CD4-positive, alpha-beta T cell treated with Interleukin-4 for 1 hour (primary cell): ENCODE data around the gene C1QTNF12.

Experiments
- DNase-seq, 2 donors: peaks; one replicate each; pipeline ENCODE4 v3.0.0-alpha.2; 2020 to 2022

Gene C1QTNF12

DNA sequence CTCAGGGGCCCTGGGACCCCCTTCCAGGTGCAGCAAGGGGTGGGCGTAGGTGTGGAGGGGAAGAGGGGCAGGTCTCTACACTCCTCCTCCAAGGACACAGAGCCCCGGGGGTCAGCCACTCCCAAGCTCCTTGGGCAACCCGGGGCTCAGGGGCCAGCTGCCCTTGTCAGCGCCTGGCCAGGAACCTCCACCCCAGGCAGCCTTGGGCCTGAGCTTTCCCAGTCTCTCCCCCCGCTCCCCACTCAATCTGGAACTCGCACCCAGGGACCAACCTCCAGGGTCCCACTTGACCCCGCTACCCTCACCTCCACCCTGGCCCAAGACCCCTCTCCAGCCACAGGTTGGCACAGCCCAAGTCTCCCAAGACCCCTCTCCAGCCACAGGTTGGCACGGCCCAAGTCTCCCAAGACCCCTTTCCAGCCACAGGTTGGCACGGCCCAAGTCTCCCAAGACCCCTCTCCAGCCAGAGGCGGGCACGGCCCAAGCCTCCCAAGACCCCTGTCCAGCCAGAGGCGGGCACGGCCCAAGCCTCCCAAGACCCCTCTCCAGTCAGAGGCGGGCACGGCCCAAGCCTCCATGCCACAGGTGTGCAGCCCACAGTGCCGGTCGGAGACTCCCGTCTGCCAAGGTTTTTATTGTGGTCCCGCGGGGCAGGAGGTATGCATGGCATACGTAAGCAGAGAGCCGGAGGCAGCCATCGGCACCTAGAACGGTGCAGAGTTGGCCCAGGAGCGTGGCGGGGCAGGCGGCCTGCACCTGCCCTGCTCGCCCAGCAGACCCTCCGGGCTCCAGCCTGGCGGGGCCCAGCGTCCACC, 35.6 kb downstream of the C1QTNF12 start:
- no peak for DNase-seq

DNA sequence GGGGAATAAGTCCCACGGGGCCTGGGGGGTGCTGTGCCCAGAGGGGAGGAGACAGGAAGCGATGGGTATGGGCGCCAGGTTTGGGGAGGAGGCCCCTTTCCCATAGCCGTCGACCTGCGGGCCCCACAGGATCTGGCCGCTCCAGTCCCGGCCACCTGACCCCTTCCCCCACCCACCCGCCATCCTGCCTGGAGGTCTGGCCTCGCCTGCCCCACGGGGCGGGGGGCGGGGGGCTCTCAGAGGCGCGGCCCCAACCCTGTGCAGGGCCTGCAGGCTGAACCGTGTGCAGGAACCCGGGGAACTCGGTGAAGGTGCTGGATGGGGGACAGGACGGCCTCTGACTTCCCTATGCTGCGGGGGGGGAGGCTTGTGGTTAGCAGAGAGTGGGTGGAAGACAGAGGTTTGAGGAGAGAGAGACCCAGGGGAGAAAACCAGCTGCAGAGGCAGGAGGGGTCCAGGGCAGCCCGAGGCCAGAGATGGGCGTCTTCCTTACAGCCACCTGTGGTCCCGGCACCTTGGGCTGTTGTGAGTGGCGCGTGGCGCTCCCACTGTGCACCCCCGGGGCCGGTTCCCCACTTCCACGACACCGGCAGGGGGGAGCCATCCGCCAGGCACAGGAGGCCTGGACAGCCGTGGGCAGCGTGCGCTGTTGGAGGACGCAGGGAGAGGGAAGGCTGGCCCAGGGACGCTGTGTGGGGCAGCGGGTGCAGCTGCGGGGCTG, 37.6 kb downstream of the C1QTNF12 start:
- DNase-seq, result peak; percentile 43 to 65

DNA sequence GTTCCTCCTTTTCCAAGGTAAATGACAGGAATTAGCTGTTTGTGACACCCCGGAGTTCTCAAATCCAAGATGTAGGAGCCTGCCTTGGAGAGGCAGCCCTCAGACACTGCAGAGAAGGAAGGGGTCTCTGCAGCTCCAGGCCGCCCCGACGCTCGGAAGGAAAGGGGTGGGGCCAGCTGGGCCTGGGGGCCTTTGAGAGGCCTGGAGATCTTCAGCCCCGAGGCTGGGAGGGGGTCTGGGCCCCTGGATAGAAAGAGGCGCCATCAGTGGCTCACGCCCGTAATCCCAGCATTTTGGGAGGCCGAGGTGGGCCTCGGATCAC, 39.0 kb downstream of the C1QTNF12 start:
- DNase-seq, result no peak

DNA sequence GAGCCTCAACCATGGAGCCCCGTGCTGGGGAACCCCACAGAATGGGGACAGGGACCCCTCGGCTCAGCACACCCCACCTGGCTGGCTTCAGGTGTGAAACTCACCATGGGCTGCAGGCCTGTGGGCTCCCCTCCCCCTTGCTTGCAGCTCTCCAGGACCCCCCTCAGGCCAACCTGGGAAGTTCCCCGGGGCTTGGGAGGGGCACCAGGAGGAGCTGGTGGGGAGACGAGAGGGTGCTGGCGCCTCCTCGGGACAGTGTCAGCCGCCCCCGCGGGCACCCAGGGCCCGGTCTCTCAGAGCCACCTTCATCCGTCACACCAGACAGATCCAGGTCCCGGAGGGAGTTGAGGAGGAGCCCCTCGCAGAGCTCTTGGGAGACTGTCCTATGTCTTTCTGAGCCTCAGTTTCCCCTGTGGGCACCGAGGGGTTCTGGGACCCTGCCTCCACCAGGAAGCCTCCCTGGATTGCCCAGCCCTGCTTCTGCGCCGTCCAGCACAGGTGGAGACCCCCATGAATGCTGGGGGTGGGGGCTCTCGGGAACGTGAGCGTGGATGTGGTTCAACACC, 39.5 kb downstream of the C1QTNF12 start:
- no peak for DNase-seq

DNA sequence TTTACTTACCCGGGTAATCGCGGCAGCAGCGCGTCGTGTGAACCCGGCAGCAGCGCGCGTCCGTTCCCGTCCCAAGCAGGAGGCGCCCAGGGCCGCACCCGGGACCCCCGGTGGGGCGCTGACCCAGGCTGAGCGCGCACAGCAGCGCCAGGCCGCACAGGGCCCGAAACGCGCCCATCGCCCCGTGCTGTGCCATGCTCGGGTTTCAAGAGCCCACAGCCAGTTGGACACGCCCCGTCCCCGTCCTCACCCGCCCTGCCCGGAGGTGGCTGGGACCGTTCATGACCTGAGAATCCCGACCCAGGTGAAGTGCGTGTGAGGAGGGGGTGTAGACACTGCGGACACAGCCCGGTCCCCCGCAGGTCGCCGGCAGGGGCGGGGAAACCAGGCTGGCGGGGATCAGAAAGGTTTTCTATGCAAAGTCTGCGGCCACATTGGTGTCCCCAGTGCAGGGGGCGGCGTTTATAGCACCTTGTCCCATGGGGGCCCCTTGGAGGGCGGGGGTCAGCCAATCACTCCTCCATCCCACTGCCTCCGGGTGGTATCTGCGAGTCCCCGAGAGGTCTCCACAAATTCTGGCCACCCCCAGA, 40.1 kb downstream of the C1QTNF12 start, which contains the start of gene TNFRSF18:
Gene TNFRSF18, minus strand, starts transcription at position 217 of the 590 bp plus-strand sequence. Its CDS starts 21 bp downstream, at position 196.
- DNase-seq, result peak; percentile 25 to 50

DNA sequence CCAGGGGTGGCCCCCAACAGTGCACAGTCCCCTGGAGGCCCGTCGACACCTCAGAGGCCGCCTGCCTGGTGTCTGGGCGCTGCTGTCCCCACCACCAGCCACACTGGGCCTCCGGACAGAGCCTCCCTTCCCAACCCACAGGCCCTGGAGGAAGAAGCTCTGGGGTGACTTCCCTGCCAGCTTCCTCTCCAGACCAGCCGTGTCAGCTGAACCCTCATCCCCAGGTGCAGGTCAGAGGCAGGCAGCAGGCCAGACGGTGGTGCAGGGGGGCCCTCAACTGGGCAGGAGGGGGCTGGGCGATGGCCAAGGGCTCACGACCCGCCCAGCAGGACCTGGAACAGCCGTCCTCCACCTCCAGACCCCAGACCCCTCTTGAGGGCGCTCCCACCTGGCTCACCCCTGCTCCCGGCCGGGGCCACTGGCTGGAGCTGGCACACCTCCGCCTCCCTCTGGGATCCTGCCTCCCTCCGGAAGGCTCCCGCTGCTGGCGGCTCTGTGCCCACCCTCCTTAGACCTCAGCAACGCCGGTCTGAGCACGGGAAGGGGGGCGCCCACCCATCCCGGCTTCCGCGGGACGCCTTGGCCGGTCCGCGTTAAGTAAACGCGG, 40.6 kb downstream of the C1QTNF12 start:
- DNase-seq, result no peak

DNA sequence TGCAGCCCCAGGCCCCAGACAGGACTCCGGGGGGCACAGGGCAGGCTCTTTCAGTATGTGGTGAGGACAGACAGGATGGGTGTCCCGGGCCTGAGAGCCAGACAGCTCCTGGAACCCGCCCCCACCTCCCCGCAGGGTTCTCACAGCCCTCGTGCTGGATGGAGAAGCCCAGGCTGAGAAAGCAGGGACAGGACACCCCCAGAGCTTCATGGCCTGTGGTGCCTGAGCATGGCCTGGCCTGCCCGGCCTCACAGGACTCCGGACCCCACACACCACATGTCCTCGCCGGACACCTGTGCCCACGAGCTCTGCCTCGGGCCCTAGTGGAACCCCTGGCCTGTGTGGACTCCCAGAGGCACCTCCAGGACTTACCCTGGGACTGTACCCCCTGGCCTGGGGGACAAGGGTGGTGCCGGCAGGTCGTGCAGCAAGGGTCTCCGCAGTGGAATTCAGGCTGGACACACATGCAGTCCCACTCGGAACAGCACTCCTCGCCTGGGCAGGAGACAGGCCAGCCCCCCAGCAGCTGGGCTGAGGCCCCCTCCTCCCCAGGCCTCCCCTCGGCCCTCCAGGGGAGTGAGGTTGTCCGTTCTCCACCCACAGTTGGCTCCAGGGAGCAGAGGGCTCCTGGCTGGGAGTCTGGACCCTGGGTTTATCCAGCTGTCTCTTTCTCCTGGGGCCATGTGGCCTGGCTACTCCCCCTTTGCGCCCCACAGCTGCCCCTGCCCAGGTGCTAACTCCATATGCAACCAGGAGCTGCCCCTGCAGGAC, 41.3 kb downstream of the C1QTNF12 start:
- no peak for DNase-seq

DNA sequence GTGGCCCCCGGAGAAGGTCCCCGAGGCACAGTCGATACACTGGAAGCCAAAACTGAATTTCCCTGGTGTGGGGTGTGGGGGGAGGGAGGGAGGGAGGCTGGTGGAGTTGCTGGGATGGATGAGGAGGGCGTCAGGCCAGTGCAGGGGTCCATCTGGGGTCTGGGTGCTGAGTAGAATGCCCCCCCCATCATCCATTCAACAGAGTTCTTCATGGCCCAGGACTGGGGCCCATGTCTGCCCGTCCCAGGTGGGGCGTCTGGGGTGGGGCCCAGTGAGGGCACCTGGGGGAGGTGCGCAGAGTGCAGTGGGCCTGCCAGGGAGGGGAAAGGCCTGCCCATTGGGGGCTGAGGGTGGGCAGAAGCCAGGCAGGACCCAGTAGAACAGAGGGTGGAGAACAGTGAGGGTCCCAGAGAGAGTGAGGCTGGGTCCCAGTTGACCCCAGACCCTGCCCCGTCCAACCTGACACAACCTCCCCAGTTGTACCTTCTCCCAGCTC, 42.0 kb downstream of the C1QTNF12 start:
- DNase-seq, result no peak

DNA sequence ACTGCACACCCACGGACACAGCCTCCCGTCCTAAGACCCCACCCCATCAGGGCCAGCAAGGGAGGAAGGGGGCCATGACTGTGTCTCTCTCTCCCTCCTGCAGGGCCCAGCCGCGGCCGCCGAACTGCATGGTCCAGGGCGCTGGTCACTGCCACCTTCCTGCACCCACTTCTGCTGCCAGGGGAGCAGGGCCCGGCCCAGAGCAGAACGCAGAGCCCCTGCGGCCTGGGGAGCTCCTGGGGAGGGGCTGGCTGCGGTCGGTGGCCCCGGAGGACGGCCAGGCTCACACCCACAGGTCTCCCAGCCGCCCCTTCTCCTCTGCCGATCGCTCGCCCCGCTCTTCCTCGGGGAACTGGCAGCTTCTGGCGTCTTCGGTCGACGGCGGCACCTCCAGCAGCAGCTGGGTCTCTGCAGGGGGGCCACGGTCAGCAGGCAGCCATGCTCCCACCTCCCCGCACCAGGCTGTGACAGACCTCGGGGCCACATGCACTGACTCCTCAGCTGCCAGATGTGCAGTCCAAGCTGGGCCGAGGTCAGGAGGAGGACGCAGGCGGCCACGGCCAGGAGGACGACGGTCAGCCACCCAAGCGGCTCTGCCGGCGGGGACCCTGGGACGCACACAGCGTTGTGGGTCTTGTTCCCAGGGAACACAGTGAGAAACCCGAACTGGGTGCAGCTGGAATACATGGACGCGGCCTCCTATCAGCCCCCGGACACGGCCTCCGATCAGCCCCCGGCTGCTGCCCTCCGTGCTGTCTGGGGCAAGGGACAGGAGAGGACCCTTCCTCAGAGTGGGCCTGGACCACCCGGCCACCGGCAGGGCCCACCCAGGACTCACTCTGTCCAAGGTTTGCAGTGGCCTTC, 42.7 kb downstream of the C1QTNF12 start:
- DNase-seq, result no peak

DNA sequence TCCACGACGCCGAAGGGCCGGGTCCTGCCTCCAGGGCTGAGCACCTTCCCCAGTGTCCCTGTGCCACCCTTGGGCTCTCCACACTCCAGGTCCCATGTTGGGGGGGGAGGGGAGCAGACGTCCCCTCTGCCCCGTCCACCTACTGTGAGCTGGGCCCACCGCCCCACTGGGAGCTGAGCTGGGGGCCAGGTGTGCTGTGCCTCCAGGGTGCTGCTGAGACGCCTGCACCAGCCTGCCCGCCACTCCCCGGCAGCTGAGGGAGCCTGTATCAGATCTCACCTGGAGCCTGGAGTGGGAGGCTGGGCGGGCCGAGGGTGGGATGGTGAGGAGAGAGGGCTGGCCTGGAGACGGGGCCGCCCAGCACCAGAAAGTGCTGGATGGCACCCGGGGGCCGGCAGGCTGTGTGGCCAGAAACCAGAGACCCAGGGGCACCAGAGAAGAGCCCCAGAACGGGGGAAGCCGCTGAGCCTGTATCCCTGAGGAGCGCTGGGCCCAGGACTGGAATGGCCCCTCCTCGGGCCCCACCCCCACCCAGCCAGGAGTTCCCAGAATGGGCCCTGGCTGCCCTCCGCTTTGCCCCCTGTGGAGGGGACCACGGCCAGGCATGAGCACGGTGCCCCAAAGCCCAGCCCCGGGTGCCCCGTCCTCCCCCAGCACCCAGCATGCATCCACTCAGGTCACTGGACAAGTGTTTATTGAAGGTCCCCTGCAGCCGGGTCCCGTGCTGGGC, 43.5 kb downstream of the C1QTNF12 start:
- no peak for DNase-seq

DNA sequence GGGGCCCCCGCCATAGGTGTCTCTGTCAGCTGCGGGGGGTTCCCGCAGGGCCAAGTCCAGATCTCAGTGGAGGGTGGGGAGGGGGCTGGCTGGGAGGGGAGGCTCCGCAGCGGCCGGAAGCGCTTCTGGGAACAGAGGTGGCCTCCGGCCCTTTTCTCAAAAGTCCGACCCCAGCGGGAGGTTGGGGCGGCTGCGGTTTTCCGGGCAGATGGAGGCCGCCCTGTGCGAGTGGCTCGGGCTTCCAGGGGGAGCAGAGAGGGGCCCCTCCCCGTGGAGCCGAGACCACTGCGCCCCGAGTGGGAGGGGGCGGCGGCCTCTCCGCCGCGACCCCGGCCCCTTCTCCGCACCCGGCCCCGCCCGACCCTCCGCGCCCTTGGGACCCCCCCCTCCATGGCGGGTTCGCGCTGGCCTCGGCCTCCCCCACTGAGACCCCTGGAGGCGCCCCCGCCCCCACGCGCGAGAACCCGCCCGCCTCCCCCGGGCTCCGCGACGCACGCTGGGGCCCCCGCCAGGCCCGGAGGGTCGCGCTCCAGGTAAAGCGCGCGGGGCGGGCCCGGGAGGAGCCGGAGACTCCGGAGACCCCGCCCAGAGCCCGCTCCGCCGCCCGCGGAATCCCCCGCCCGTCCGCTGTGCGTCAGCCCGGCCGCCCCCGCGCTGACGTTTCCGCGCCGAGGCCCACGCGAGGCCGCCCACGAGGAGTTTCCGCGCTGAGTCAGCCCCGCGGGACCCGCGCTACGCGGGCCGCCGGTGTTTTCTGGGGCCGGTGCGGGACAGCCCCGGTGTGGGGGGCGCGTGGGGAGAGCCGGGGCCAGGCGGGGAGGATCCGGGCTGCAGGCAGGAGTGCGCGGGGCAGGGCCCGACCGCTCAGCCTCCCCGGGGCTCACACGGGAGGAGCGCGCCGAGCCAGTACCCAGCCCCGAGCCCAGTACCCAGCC, 45.4 kb downstream of the C1QTNF12 start:
- peak; percentile 88 to 91 for DNase-seq

DNA sequence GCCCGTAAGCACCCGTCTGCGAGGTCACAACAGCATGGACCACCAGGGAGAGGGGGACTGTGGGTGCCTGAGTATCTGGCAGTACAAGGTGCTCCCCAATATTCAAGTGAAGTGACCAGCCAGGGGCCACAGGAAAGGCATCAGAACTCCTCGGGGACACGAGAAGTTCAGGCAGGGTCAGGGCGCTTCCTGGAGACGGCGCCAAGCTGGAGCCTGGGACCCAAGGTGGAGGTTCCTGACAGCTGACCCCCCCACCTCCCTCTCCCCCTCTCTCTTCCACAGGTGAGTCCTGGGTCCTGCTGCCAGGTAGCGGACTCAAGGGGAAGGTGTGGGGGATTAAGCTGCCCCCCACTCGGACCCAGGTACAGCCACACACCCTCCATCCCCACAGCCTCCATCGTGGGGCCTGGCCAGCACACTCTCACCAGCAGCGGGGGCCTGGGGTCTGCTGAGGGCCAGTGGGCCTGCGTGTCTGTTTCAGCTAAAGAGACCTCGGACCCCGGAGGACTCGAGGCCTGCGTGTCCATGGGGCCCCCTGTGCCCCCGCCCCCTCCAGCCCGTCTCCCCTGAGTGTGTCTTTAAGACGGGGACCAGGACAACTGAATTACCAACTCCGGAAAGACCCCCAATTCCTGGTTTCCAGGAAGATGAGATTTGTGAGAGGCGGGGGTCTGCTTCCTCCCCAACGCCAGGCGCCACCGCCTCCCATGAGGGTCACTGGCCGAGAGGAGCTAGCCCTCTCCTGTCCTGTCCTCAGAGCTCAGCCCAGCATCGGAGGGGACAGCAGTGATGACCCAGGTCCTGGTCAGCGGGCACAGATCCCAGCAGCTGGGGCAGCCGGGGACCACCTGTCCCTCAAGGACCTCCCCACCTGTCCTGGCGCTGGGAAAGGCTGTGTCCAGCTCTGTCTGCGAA, 46.3 kb downstream of the C1QTNF12 start:
- no peak for DNase-seq

DNA sequence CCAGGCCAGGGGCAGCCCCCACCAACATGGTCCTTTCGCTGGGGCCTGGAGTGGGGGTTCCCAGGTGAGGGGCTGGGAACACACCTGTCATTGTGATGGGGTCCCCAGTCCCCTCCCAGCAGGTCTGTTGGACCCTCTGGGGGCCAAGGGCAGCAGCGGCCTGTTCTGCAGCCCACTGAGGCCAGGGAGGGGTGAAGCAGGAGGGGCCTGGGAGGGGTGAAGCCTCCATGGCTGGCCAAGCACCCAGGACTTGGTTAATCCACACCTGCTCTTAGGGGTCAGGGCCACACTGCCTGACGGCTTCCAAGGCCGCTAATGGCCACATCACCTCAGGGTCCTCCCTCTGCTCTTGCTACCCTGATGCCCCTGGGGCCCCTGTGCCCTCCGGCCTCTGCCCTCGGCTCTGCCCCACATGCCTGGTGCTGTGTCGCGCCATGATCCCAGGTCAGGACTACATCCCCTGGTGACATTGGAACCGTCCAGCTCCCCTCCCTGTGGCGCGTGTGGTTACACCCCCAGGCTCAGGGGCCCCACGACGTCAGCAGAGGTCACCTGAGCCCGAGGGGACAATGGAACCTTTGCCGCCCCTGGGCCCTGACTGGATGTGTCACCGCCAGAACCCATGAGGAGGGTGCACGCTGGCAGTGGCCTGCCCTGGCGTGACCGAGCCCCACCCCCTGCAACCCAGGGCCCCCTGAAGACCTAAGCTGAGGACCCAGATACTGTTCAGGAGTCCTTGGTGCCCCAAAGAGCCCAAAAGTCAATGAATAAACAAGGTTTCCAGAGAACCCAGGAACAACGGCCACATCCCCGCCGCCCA, 47.2 kb downstream of the C1QTNF12 start:
- no peak for DNase-seq

DNA sequence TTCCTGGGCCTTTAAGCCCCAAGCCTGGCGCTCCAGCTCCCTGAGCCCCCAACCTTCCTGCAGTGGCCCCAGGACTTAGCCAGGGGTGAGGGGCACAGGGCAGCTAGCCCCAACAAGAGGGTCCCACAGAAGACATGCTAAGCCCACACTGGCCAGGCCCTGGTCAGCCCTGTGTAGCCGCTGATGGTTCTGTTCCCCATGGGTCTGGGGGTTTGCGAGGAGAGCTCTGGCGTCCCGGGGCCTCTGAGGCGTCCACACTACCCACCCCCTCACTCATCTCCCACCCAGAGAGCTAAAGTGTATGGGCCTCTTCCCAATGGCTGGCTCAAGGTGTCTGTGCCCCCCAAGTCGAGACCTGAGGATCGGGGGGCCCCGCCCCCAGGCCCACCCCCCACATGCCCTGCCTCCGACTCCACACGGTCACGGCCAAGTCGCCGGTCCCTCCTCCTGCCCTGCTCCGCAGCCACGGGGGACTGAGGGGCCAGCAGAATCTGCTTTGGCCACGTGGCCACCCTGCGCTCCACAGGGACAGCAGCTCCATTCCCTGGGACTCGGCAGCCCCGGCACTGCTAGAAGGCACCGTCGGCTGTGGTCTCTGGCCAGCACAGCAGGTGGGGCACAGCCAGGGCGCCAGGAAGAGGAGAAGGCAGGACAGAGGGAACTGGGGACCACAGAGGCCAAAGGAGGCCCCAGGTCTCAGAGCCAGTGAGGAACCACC, 47.9 kb downstream of the C1QTNF12 start:
- DNase-seq, result no peak

DNA sequence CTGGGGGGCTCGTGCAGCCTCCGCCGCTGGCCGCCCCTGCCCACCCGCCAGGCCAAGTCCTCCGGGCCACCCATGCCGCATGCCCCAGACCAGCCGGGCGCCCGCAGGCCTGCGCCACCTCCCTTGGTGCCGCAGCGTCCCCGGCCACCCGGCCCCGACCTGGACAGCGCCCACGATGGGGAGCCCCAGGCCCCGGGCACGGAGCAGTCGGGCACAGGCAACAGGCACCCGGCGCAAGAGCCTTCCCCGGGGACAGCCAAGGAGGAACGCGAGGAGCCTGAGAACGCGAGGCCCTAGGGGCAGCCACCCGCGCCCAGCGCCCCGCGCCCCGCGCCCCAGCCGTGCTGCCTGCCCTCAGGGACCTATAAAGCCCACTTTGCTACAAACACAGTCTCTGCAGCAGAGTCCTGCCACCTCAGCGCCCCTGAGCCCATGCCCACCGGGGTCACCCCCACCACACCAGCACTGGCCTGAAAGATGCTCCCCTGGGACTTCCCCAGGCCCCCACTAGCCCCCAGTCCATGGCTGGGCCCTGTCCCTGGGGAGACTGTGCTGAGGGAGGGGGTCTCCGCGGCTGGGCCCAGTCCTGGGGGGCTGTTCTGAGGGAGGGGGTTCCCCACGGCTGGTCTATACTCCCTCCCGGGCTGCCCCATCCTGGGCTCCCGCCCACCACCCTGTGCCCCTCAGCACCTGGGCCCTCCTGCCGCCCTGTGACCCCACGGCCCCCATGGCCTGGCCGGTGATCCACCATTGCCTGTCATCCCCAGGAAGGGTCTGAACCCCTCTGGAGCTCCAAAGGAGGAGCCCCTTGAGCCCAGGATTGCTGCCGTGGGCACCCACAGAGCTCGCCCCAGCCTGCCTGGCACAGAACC, 48.7 kb downstream of the C1QTNF12 start:
- DNase-seq, result no peak

DNA sequence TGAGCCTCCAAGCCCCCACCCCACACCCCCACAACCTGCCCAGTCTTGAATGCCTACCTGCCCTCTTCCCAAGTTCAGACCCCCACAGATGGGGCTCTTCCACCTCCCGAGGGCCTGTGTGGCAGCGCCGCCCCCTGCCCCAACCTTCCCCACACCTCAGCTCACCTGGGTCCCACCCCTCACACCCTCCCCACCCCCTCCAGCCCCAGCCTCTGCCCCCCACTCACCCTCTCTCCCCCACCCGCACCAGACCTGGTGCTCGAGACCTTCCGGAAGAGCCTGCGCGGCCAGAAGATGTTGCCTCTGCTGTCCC, 49.4 kb downstream of the C1QTNF12 start:
- no peak for DNase-seq
